ENCODE results near the gene LCAT. TPM values are rescaled to one million over a fixed set of nuclear protein-coding genes. Genes with fewer than 3 reads are reported as not detected.
"Not testable (repeated sequence)": the region's sequence is repeated elsewhere in the genome, so short reads cannot be mapped to it uniquely, and the experiment has no call there.

The LCAT gene
- total RNA-seq, 1 experiment from 2014 or later, result 6.7 TPM

GRCh38 chr16:67922740-67923139, 21.2 kb downstream of the LCAT start:
- DNase-seq, result no peak
- Histone ChIP-seq H3K36me3 (replicated peaks; ENCODE audit: control insufficient read depth, insufficient read depth, low read length) (peaks cover 3% of the 10 kb centered on the region), H3K4me3 (ENCODE audit: insufficient read depth, low read depth, low read length) (no peak overlapping the region), H3K27me3 (ENCODE audit: control insufficient read depth, insufficient read depth, low read length) (no peaks in the 10 kb centered on the region)

- Histone ChIP-seq H3K27me3 (ENCODE audit: control insufficient read depth, insufficient read depth, low read length) (no peaks in the 10 kb centered on the region), H3K36me3 (replicated peaks; ENCODE audit: control insufficient read depth, insufficient read depth, low read length) (peaks cover 3% of the 10 kb centered on the region), H3K4me3 (ENCODE audit: insufficient read depth, low read depth, low read length) (no peak overlapping the region)
- DNase-seq, result no peak
Measured at GRCh38 chr16:67922221-67922620, 21.7 kb downstream of the LCAT start.

- Histone ChIP-seq H3K36me3 (replicated peaks; ENCODE audit: control insufficient read depth, insufficient read depth, low read length) (peaks cover 4% of the 10 kb centered on the region), H3K4me3 (ENCODE audit: insufficient read depth, low read depth, low read length) (no peak overlapping the region), H3K27me3 (ENCODE audit: control insufficient read depth, insufficient read depth, low read length) (no peaks in the 10 kb centered on the region)
- DNase-seq, result no peak
Measured at GRCh38 chr16:67919622-67920221, 24.2 kb downstream of the LCAT start.

- no peak for DNase-seq
- Histone ChIP-seq H3K4me3 (ENCODE audit: insufficient read depth, low read depth, low read length) (no peak overlapping the region), H3K27me3 (ENCODE audit: control insufficient read depth, insufficient read depth, low read length) (no peaks in the 10 kb centered on the region), H3K36me3 (replicated peaks; ENCODE audit: control insufficient read depth, insufficient read depth, low read length) (peaks cover 1% of the 10 kb centered on the region)
Measured at GRCh38 chr16:67917852-67918236, 26.1 kb downstream of the LCAT start.

GRCh38 chr16:67917140-67917851, 26.6 kb downstream of the LCAT start:
- no peaks in the 10 kb centered on the region for H3K27me3 ChIP-seq (ENCODE audit: control insufficient read depth, insufficient read depth, low read length)
- H3K36me3 ChIP-seq (replicated peaks; ENCODE audit: control insufficient read depth, insufficient read depth, low read length), result peaks cover 1% of the 10 kb centered on the region
- DNase-seq, result no peak
- no peak overlapping the region for H3K4me3 ChIP-seq (ENCODE audit: insufficient read depth, low read depth, low read length)

- Histone ChIP-seq H3K4me3 (ENCODE audit: insufficient read depth, low read depth, low read length) (no peak overlapping the region), H3K27me3 (ENCODE audit: control insufficient read depth, insufficient read depth, low read length) (no peaks in the 10 kb centered on the region), H3K36me3 (replicated peaks; ENCODE audit: control insufficient read depth, insufficient read depth, low read length) (peaks cover 3% of the 10 kb centered on the region)
- no peak for DNase-seq
Measured at GRCh38 chr16:67915831-67916723, 27.8 kb downstream of the LCAT start.

- not testable (repeated sequence) for H3K4me3 ChIP-seq (ENCODE audit: insufficient read depth, low read depth, low read length); H3K27me3 ChIP-seq (ENCODE audit: control insufficient read depth, insufficient read depth, low read length); DNase-seq; H3K36me3 ChIP-seq (replicated peaks; ENCODE audit: control insufficient read depth, insufficient read depth, low read length)
Measured at GRCh38 chr16:67915496-67915769, 28.5 kb downstream of the LCAT start.

- Histone ChIP-seq H3K36me3 (replicated peaks; ENCODE audit: control insufficient read depth, insufficient read depth, low read length) (peaks cover 4% of the 10 kb centered on the region), H3K27me3 (ENCODE audit: control insufficient read depth, insufficient read depth, low read length) (no peaks in the 10 kb centered on the region), H3K4me3 (ENCODE audit: insufficient read depth, low read depth, low read length) (no peak overlapping the region)
- DNase-seq, result no peak
Measured at GRCh38 chr16:67914758-67915495, 29.0 kb downstream of the LCAT start.

- DNase-seq, result no peak
- H3K27me3 ChIP-seq (ENCODE audit: control insufficient read depth, insufficient read depth, low read length), result no peaks in the 10 kb centered on the region
Measured at GRCh38 chr16:67910158-67910557, 33.8 kb downstream of the LCAT start.

GRCh38 chr16:67909056-67909742, 34.7 kb downstream of the LCAT start:
- Histone ChIP-seq H3K4me3 (ENCODE audit: insufficient read depth, low read depth, low read length) (no peak overlapping the region), H3K27me3 (ENCODE audit: control insufficient read depth, insufficient read depth, low read length) (no peaks in the 10 kb centered on the region), H3K36me3 (replicated peaks; ENCODE audit: control insufficient read depth, insufficient read depth, low read length) (peaks cover 6% of the 10 kb centered on the region)
- no peak for DNase-seq

More at GRCh38 chr16:67910158-67910557, 33.8 kb downstream of the LCAT start:
- H3K36me3 ChIP-seq (replicated peaks; ENCODE audit: control insufficient read depth, insufficient read depth, low read length), result peaks cover 6% of the 10 kb centered on the region
- H3K4me3 ChIP-seq (ENCODE audit: insufficient read depth, low read depth, low read length), result no peak overlapping the region

- DNase-seq, result peak; percentile 53
- no peaks in the 10 kb centered on the region for H3K27me3 ChIP-seq (ENCODE audit: control insufficient read depth, insufficient read depth, low read length)
- H3K36me3 ChIP-seq (replicated peaks; ENCODE audit: control insufficient read depth, insufficient read depth, low read length), result peaks cover 6% of the 10 kb centered on the region
- H3K4me3 ChIP-seq (ENCODE audit: insufficient read depth, low read depth, low read length), result no peak overlapping the region
Measured at GRCh38 chr16:67907397-67908180, 36.3 kb downstream of the LCAT start.

GRCh38 chr16:67902831-67903230, 41.1 kb downstream of the LCAT start:
- Histone ChIP-seq H3K4me3 (ENCODE audit: insufficient read depth, low read depth, low read length) (no peak overlapping the region), H3K27me3 (ENCODE audit: control insufficient read depth, insufficient read depth, low read length) (no peaks in the 10 kb centered on the region), H3K36me3 (replicated peaks; ENCODE audit: control insufficient read depth, insufficient read depth, low read length) (no peaks in the 10 kb centered on the region; the same call in 1 of the 2 replicates)
- DNase-seq, result no peak

GRCh38 chr16:67901734-67902133, 42.2 kb downstream of the LCAT start:
- Histone ChIP-seq H3K27me3 (ENCODE audit: control insufficient read depth, insufficient read depth, low read length) (no peaks in the 10 kb centered on the region), H3K4me3 (ENCODE audit: insufficient read depth, low read depth, low read length) (no peak overlapping the region), H3K36me3 (replicated peaks; ENCODE audit: control insufficient read depth, insufficient read depth, low read length) (no peaks in the 10 kb centered on the region; the same call in 1 of the 2 replicates)
- DNase-seq, result no peak

Measured in H7 (cell line).